HL-60 (cell line): ENCODE data around the gene CCSER2.

Experiments
- DNase-seq, 2 experiments: peaks; one replicate each; pipeline ENCODE4 v3.0.0-alpha.2; 2010 to 2020; ENCODE audit warnings: low read depth in 1 of 2, low spot score in 1 of 2
- H3K27ac ChIP-seq: fragments of 250-450 bp; sonication (Bioruptor Pico); replicated peaks from 2 replicates; pipeline ENCODE4 v1.5.1; 2020; ENCODE audit warnings: mild to moderate bottlenecking, moderate library complexity
- H3K27me3 ChIP-seq: fragments of 250-450 bp; sonication (Bioruptor Pico); 2 replicates; pipeline ENCODE4 v1.5.1; 2021; ENCODE audit warnings: mild to moderate bottlenecking, moderate library complexity; ENCODE audit not compliant: insufficient read depth, poor library complexity, severe bottlenecking
- H3K4me3 ChIP-seq: replicated peaks from 2 replicates; pipeline ENCODE4 v1.5.1; 2011; ENCODE audit warnings: mild to moderate bottlenecking, control low read depth, low read length; ENCODE audit not compliant: insufficient read depth
- GABPA ChIP-seq: IDR thresholded peaks from 2 replicates; pipeline ENCODE4 v1.6.1; 2012; ENCODE audit warnings: low read depth
- POLR2AphosphoS5 ChIP-seq: IDR thresholded peaks from 2 replicates; pipeline ENCODE4 v1.6.1; 2012; ENCODE audit warnings: low read depth
- SPI1 ChIP-seq: IDR thresholded peaks from 2 replicates; pipeline ENCODE4 v1.6.1; 2012; ENCODE audit warnings: low read depth, mild to moderate bottlenecking, borderline replicate concordance
- TF ChIP-seq, protein P1 (sequence below): IDR thresholded peaks from one replicate; pipeline ENCODE4 v1.5.1; 2011; ENCODE audit warnings: low read length, control low read depth, inconsistent platforms; ENCODE audit not compliant: insufficient read depth
- TF ChIP-seq, protein P2 (sequence below): IDR thresholded peaks from 2 replicates; pipeline ENCODE4 v1.6.1; 2012; ENCODE audit warnings: low read depth; ENCODE audit not compliant: insufficient replicate concordance

Gene CCSER2

DNA sequence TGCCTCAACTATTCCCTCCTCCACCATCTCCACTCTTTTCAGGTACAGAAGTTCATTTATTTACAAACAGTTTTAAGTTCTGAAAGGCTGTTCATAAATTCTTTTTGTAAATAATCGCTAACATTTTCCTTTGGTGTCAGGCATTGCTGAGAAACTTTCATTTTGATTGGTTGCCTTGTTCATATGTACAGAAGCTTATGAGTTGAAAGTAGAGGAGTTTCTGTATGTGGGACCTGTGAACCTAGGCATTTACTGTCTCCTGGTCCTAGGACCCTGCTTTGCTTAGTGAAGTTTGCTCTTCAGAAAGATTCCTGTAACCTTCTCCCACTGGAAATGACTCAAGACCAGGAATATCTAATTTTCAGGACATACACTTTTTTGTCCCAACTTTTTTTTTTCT, 30.4 kb downstream of the CCSER2 start:
- DNase-seq: no peak
- Histone ChIP-seq H3K27me3 (no peaks in the 10 kb centered on the region), H3K4me3 (no peak overlapping the region), H3K27ac (no peak overlapping the region)
- TF ChIP-seq POLR2AphosphoS5 (no peak), GABPA (no peak), SPI1 (no peak)
- TF ChIP-seq, protein P1, sequence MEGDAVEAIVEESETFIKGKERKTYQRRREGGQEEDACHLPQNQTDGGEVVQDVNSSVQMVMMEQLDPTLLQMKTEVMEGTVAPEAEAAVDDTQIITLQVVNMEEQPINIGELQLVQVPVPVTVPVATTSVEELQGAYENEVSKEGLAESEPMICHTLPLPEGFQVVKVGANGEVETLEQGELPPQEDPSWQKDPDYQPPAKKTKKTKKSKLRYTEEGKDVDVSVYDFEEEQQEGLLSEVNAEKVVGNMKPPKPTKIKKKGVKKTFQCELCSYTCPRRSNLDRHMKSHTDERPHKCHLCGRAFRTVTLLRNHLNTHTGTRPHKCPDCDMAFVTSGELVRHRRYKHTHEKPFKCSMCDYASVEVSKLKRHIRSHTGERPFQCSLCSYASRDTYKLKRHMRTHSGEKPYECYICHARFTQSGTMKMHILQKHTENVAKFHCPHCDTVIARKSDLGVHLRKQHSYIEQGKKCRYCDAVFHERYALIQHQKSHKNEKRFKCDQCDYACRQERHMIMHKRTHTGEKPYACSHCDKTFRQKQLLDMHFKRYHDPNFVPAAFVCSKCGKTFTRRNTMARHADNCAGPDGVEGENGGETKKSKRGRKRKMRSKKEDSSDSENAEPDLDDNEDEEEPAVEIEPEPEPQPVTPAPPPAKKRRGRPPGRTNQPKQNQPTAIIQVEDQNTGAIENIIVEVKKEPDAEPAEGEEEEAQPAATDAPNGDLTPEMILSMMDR: no peak
- TF ChIP-seq, protein P2, sequence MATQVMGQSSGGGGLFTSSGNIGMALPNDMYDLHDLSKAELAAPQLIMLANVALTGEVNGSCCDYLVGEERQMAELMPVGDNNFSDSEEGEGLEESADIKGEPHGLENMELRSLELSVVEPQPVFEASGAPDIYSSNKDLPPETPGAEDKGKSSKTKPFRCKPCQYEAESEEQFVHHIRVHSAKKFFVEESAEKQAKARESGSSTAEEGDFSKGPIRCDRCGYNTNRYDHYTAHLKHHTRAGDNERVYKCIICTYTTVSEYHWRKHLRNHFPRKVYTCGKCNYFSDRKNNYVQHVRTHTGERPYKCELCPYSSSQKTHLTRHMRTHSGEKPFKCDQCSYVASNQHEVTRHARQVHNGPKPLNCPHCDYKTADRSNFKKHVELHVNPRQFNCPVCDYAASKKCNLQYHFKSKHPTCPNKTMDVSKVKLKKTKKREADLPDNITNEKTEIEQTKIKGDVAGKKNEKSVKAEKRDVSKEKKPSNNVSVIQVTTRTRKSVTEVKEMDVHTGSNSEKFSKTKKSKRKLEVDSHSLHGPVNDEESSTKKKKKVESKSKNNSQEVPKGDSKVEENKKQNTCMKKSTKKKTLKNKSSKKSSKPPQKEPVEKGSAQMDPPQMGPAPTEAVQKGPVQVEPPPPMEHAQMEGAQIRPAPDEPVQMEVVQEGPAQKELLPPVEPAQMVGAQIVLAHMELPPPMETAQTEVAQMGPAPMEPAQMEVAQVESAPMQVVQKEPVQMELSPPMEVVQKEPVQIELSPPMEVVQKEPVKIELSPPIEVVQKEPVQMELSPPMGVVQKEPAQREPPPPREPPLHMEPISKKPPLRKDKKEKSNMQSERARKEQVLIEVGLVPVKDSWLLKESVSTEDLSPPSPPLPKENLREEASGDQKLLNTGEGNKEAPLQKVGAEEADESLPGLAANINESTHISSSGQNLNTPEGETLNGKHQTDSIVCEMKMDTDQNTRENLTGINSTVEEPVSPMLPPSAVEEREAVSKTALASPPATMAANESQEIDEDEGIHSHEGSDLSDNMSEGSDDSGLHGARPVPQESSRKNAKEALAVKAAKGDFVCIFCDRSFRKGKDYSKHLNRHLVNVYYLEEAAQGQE: no peak

DNA sequence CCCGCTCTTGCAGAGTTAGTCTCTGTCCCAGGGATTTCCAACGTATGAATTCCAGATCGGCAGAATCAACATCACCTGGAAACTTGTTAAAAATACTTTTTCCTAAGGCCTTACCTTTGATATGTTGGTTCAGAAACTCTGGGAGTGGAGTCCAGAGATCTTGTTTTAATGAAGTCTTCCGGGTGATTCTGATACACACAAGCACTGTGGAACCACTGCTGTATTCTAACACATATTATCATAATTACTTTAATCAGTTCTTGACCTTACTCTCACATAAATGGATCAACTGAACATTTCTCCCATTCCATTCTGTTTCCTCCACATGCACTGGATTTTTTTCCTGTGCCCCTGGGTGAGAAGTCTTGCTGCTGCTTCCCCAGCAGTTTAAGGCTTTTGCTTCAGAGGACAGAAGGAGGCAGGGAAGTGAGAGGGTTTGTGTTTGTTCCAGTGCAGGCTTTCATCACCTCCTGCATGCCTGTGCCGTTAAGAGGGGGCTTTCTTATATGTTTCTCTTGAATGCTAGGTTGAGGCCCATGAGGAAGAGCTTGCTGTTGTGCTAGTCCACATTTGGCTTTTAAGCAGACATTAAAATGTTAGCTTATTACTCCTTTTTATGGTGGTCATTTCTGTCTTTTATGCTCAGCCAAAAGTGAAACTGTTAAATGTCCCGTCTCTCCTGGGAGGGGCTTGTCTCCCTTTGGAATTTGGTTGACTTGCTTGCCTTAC, 32.4 kb downstream of the CCSER2 start:
- TF ChIP-seq, protein P2: no peak
- no peak for TF ChIP-seq GABPA
- TF ChIP-seq, protein P1: no peak
- TF ChIP-seq POLR2AphosphoS5: no peak
- TF ChIP-seq SPI1: no peak
- Histone ChIP-seq H3K4me3 (no peak overlapping the region), H3K27me3 (no peaks in the 10 kb centered on the region), H3K27ac (no peak overlapping the region)
- DNase-seq: no peak

DNA sequence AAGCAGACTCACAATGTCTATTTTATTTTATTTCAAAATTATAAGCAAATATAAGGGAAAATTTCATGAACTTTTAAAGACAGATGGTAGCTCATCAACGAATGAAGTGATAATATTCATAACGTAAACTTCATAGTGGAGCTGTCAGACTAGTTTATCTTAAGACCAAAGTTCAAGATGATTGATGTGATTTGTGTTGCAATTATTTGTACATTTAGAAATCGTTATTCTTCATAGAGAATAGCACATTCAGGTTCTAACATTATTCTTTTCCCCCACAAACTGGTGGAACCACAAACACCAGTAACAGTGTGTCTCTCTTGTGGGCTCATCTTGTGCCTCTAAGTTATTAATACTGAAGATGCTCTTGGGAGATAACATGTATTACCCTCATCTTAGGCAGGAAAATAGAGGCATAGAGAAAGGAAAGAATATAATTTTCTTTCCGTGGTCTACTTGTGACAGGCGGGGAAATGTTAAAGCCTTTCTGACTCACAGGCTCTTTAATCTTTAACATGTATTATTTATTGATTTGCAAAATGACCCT, 37.0 kb downstream of the CCSER2 start:
- no peaks in the 10 kb centered on the region for H3K27me3 ChIP-seq
- TF ChIP-seq, protein P2: no peak
- H3K27ac ChIP-seq: no peak overlapping the region
- DNase-seq: no peak
- H3K4me3 ChIP-seq: no peak overlapping the region
